ENCODE measurements around the gene SETD4. TPM values are rescaled to one million over a fixed set of nuclear protein-coding genes. Genes with fewer than 3 reads are reported as not detected.

SETD4 gene
- total and polyA plus RNA-seq, 2 of the 4 experiments (the other 2 are of a cell fraction), result 9.5 to 11.4 TPM

DNA sequence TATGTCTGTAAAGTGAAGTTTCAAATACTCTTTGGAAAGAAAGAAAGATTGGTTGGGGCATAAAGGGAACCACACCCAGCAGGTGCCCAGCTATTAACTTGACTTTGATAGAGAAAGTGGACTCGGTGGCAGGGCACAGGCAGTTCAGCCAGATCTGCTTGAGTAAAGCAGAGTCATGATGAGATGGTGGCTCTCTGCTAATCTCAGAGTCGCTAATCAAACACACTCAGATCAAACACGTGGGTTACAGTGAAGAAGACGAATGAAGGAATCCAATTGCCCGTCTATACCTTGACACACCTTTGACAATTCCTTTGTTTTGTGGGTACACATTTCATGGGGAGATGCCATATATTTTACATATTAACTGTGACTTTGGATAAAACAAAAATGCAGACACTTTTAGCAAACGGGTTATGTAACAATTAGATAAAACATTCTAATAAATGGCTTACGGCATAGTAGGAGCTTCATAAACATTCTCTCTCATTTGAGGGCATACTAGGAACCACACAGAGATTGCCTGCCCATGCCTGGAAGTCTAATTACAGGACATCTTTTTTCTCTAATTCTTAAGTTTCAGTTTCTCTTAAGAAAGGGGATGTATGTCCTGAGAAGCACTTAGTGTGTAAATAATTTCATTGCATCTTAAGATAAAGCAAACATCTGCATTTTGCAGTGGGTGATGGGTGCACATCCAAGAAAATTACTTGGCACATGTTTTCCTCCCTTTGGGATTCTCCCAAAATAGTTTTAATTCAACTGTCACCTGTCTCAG lies 16.7 kb upstream of the SETD4 start:
- no TSS peak for BruUV-seq (replicated peaks)
- no peak overlapping the region for H2BK20ac ChIP-seq (ENCODE audit: low read depth, low read length)
- H3K14ac ChIP-seq (replicated peaks; ENCODE audit: low read depth, low read length), result no peak overlapping the region
- 0 out of 2 replicates have a peak, but pooled peaks cover 1% of the 10 kb centered on the region for H3K9me3 ChIP-seq (ENCODE audit: control insufficient read depth, insufficient read depth, low read length)
- no peak overlapping the region for H4K91ac ChIP-seq (ENCODE audit: insufficient read depth, low read depth, low read length)
- peaks cover 7 to 14% of the 10 kb centered on the region in 2 experiments; a peak in 3 of 4 replicates for H3K79me1 ChIP-seq (ENCODE audit: low read depth in 1 of 2, low read length in 2 of 2)
- no peak overlapping the region for H4K5ac ChIP-seq (ENCODE audit: low read depth, low read length)
- H3K18ac ChIP-seq (ENCODE audit: low read depth, low read length), result no peak overlapping the region
- peaks cover 7% of the 10 kb centered on the region for H3K27me3 ChIP-seq (ENCODE audit: control insufficient read depth, insufficient read depth, low read length)
- TF ChIP-seq MAZ (IDR thresholded peaks at IDR 0.05; ENCODE audit: borderline replicate concordance, low read depth, low read length), result no peak
- TF ChIP-seq NFE2L2 (IDR thresholded peaks at IDR 0.05; ENCODE audit: low read depth, low read length), result no peak
- TF ChIP-seq, protein P1, sequence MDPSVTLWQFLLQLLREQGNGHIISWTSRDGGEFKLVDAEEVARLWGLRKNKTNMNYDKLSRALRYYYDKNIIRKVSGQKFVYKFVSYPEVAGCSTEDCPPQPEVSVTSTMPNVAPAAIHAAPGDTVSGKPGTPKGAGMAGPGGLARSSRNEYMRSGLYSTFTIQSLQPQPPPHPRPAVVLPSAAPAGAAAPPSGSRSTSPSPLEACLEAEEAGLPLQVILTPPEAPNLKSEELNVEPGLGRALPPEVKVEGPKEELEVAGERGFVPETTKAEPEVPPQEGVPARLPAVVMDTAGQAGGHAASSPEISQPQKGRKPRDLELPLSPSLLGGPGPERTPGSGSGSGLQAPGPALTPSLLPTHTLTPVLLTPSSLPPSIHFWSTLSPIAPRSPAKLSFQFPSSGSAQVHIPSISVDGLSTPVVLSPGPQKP (IDR thresholded peaks at IDR 0.05; ENCODE audit: borderline replicate concordance, low read depth, low read length), result no peak
- TF ChIP-seq FOS (IDR thresholded peaks at IDR 0.05; ENCODE audit: low read depth, low read length), result no peak
- TF ChIP-seq, protein P2, sequence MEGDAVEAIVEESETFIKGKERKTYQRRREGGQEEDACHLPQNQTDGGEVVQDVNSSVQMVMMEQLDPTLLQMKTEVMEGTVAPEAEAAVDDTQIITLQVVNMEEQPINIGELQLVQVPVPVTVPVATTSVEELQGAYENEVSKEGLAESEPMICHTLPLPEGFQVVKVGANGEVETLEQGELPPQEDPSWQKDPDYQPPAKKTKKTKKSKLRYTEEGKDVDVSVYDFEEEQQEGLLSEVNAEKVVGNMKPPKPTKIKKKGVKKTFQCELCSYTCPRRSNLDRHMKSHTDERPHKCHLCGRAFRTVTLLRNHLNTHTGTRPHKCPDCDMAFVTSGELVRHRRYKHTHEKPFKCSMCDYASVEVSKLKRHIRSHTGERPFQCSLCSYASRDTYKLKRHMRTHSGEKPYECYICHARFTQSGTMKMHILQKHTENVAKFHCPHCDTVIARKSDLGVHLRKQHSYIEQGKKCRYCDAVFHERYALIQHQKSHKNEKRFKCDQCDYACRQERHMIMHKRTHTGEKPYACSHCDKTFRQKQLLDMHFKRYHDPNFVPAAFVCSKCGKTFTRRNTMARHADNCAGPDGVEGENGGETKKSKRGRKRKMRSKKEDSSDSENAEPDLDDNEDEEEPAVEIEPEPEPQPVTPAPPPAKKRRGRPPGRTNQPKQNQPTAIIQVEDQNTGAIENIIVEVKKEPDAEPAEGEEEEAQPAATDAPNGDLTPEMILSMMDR (conservative IDR thresholded peaks at IDR 0.05; ENCODE audit: low read depth, low read length), result no peak
- TF ChIP-seq, protein P3, sequence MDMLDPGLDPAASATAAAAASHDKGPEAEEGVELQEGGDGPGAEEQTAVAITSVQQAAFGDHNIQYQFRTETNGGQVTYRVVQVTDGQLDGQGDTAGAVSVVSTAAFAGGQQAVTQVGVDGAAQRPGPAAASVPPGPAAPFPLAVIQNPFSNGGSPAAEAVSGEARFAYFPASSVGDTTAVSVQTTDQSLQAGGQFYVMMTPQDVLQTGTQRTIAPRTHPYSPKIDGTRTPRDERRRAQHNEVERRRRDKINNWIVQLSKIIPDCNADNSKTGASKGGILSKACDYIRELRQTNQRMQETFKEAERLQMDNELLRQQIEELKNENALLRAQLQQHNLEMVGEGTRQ (IDR thresholded peaks at IDR 0.05; ENCODE audit: low read depth, low read length), result no peak
- no peak overlapping the region for H3K9ac ChIP-seq (ENCODE audit: low read depth, low read length)
- no peak overlapping the region for H2AFZ ChIP-seq (replicated peaks; ENCODE audit: low read length, poor library complexity)
- H2BK5ac ChIP-seq (ENCODE audit: low read depth, low read length, poor library complexity, severe bottlenecking), result no peak overlapping the region
- peaks cover 3% of the 10 kb centered on the region; the same call in 1 of the 2 replicates for H3K4me1 ChIP-seq (ENCODE audit: control insufficient read depth, insufficient read depth, low read length)
- no peak overlapping the region for H2AK9ac ChIP-seq (replicated peaks; ENCODE audit: low read depth, low read length, poor library complexity)
- H2AK5ac ChIP-seq (ENCODE audit: low read depth, low read length), result no peak overlapping the region
- H3K56ac ChIP-seq (ENCODE audit: extremely low read depth, insufficient read depth, low read length), result no peak overlapping the region
- POLR2A ChIA-PET (ENCODE audit: unreplicated experiment), result no interaction called here
- no peak overlapping the region for H3K4me2 ChIP-seq (ENCODE audit: low read depth, low read length)
- H2BK120ac ChIP-seq (ENCODE audit: low read depth, low read length), result no peak overlapping the region
- 0 out of 2 replicates have a peak, but pooled peaks cover 4% of the 10 kb centered on the region for H4K20me1 ChIP-seq (ENCODE audit: insufficient read depth, low read length)
- ATAC-seq (ENCODE audit: low read depth), result no peak
- no peak overlapping the region for H3K23ac ChIP-seq (ENCODE audit: low read depth, low read length)
- no peak overlapping the region for H3K27ac ChIP-seq (ENCODE audit: insufficient read depth, low read length)
- CTCF ChIA-PET, result interaction anchor here (0.7 kb wide), 2 partner anchors 36 to 37 kb away, joined by 3 to 5 read pairs; no protein-coding TSS in a partner anchor
- H3K36me3 ChIP-seq (ENCODE audit: control insufficient read depth, insufficient read depth, low read length), result peaks cover 6% of the 10 kb centered on the region
- no peak overlapping the region for H2BK15ac ChIP-seq (ENCODE audit: low read depth, low read length)
- H3K9me1 ChIP-seq (ENCODE audit: insufficient read depth, low read length), result 0 out of 2 replicates have a peak, but pooled peaks cover 3% of the 10 kb centered on the region
- no peak overlapping the region for H4K8ac ChIP-seq (ENCODE audit: low read depth in 2 of 2, low read length in 2 of 2)
- no peak overlapping the region for H3K4me3 ChIP-seq (ENCODE audit: insufficient read depth, low read depth, low read length)
- intact Hi-C loops (cut with micrococcal nuclease) (no loop called here), dilution Hi-C loops (cut with HindIII; ENCODE audit: low sequenced_read_pairs, unreplicated experiment) (no loop called here), in situ Hi-C loops (cut with MboI; ENCODE audit: low sequenced_read_pairs) (no loop called here)
- DNase-seq, result no peak
- H3K4ac ChIP-seq (ENCODE audit: low read depth, low read length), result no peak overlapping the region
- no CpG with 5 or more reads among the region's 7 CpGs for WGBS, 2 experiments (ENCODE audit: extremely low coverage in 2 of 2, insufficient read length in 1 of 2)

Data from IMR-90 (cell line).